GM12891 (cell line): Measurements from ENCODE around the gene RTTN.
A peak's percentile ranks its signal among the peaks of the same experiment; 100 is the strongest.

ENCODE experiments used
- DNase-seq: peaks from one replicate; pipeline ENCODE4 v3.0.0; 2011; ENCODE audit warnings: low spot score; ENCODE audit not compliant: insufficient read length
- FAIRE-seq: peaks from 2 replicates; lab custom pipeline; 2011; peaks lifted over from hg19 to GRCh38; lab: Jason Lieb, UNC
- PAX5 ChIP-seq: IDR thresholded peaks from 2 replicates; pipeline ENCODE4 v1.6.1; 2011; ENCODE audit warnings: low read length, moderate library complexity, mild to moderate bottlenecking; ENCODE audit not compliant: insufficient read depth, severe bottlenecking
- POLR2A ChIP-seq: IDR thresholded peaks from 2 replicates; pipeline ENCODE4 v1.6.1; 2011; ENCODE audit warnings: low read depth, low read length, control low read depth
- POLR2AphosphoS5 ChIP-seq: IDR thresholded peaks from 2 replicates; pipeline ENCODE4 v1.6.1; 2011; ENCODE audit warnings: low read depth, low read length, control low read depth
- POU2F2 ChIP-seq: IDR thresholded peaks from 2 replicates; pipeline ENCODE4 v1.6.1; 2011; ENCODE audit warnings: low read depth, mild to moderate bottlenecking, control low read depth, low read length, moderate library complexity
- SPI1 ChIP-seq: IDR thresholded peaks from 2 replicates; pipeline ENCODE4 v1.6.1; 2011; ENCODE audit warnings: low read depth, low read length, control low read depth
- TAF1 ChIP-seq: IDR thresholded peaks from 2 replicates; pipeline ENCODE4 v1.6.1; 2011; ENCODE audit warnings: low read depth, low read length, control low read depth

Gene RTTN

DNA sequence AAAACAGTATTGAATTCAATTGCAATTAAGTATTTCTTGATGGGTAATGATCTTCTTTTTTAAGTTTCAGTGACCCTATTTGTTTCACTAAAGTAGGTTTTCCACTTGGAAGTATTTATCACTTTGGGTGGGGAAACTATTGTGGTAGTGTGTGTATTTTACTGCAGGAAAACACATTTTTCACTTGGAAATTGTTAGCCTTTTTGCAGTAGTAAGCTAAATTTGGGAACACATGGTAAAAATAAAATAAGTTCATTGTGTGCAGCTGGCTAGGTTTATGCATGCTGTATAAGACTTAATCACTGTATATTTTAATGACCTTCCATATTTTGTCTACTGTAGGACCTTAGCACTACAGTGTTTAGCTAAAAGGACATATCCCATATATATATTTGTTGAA, 28.5 kb upstream of the RTTN start:
- TF ChIP-seq POLR2AphosphoS5: no peak
- no peak for TF ChIP-seq POU2F2
- no peak for TF ChIP-seq TAF1
- TF ChIP-seq SPI1: no peak
- TF ChIP-seq POLR2A: no peak
- TF ChIP-seq PAX5: no peak
- FAIRE-seq (no peak), DNase-seq (no peak)

DNA sequence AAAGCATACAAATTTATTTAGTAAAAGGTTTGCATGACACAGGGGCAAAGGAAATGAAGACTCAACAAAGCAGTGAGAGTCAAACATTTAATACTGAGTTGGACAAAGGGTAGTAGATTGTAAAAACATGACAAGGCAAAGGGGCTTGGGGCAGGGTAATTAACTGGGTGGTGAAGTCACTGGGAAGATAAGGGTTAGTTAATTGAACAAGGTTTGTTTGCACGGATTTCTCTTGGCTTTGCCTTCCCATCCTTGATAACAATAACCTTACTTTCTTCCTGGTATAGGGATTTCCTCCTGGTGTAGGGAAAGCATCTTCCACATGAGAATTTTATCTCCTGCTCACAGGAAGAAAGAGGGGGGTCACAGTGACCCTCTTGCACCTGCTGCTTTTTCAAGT, 26.8 kb upstream of the RTTN start:
- no peak for TF ChIP-seq POLR2AphosphoS5
- TF ChIP-seq PAX5: no peak
- TF ChIP-seq SPI1: no peak
- no peak for TF ChIP-seq TAF1
- FAIRE-seq: no peak
- DNase-seq: no peak

DNA sequence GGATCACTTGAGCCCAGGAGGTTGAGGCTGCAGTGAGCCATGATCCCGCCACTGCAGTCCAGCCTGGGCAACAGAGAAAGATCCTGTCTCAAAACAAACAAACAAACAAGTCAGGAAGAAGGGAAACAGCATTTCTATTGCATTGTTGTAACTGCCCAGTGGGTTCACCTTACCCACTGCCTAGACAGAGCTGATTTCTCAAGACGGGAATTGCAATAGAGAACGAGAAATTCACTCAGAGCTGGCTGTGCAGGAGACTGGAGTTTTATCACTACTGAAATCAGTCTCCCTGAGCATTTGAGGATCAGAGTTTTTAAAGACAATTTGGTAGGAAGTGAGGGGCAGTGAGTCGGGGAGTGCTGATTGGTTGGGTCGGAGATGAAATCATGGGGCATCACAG, 24.2 kb upstream of the RTTN start:
- no peak for TF ChIP-seq TAF1
- TF ChIP-seq POU2F2: no peak
- TF ChIP-seq POLR2AphosphoS5: no peak
- no peak for TF ChIP-seq SPI1
- no peak for TF ChIP-seq PAX5
- FAIRE-seq (no peak), DNase-seq (no peak)

DNA sequence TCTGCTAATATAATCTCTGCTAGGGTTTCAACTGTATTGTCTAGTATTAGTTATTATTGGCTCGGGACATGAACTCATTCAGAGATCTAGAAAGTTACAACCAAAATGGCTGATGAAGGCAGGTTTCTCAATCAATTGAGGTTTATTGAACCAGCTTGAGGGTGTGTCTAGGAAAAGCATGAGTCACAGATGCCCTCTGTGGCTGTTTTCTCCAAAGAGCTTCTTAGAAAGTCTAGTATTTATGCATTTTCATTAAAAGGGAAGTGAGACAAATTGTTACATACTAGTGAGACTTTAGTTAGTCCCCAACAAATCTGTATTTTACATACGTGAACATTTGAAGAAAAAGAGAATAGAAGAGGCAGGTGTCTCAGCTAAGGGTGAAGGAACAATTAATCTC, 23.0 kb upstream of the RTTN start:
- DNase-seq (no peak), FAIRE-seq (no peak)

DNA sequence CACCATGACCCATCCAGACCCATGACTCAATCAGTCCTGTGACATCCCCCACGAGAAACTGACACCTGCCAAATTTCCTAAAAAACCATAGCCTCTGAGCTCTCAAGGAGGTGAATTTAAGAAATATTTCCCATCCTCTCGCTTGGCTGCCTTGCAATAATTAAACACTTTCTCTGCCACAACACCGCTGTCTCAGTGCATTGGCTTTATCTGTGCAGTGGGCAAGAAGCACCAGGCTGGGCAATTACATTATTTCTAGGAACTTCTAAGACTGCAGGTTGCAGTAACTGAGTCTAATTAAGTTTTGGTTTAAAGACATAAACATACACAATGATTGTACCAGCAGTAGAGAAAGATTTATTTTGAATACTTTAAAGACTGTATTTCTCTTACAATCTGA, 22.0 kb upstream of the RTTN start:
- DNase-seq: no peak
- no peak for FAIRE-seq
- TF ChIP-seq POLR2A (no peak), POLR2AphosphoS5 (no peak)

More for the DNA sequence above, 23.0 kb upstream of the RTTN start:
- TF ChIP-seq PAX5 (no peak), SPI1 (peak; percentile 37), POLR2AphosphoS5 (no peak)

GRCh38 chr18:70221915-70222278, 16.4 kb upstream of the RTTN start:
- no peak for DNase-seq
- FAIRE-seq: no peak
- no peak for TF ChIP-seq POLR2AphosphoS5
- no peak for TF ChIP-seq TAF1
- no peak for TF ChIP-seq POU2F2
- TF ChIP-seq PAX5: no peak
- no peak for TF ChIP-seq SPI1
- no peak for TF ChIP-seq POLR2A

DNA sequence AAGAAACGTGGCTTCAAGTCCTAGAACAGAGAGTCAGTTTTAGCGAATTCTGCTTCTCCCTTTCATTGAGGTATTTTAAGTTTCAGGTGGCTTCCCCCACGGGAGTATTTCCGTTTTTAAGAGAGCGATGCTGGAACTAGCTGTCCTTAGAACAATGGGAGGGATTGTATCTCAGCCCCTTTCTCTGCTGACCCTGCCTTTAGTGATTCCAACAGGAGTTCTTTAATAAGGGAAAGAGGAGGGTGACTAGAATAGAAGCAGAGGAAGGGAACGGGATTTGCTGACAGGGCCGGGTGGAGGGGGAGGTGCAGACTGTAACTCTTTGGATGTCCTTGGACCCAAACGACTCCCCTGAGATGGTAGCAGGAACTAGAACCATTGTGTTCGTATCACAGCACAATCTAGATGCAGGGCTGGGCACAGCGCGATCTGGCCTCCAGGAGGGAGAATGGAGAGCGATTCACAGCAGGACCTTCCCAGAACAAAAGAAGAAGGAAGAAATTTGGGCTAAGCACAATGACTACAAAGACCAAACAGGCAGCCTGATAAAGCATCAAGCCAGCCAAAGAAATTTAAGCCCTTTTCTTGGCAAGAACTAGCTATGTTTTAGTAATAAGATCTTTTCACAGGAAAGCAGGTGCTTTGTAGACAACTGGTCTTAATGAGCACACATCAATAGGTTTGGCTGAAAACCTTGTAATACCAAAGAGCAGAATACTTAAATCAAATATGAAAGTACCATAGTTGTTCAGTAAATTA, 15.8 kb upstream of the RTTN start:
- FAIRE-seq: no peak
- DNase-seq: no peak
- TF ChIP-seq POLR2AphosphoS5 (no peak), POLR2A (no peak), SPI1 (no peak), TAF1 (no peak), PAX5 (no peak), POU2F2 (no peak)

DNA sequence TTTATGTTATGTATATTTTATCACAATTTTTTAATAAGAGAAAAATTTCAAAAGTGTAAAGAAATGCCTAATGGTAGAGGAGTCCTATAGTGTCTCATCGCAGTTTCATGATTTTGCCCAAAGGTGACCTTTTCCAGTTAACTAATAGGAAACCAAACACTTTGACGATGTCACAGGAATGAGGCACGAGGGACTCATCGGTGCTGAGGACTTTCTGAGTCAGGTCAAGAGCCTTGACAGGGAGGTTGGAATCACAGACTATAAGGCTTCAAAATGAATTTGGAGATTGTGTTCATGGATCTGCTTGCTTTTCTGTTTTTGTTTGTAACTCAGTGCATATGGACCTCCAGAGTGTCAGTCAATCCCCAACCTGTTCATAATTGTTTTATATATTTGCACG, 15.1 kb upstream of the RTTN start:
- FAIRE-seq (no peak), DNase-seq (no peak)
- TF ChIP-seq POU2F2 (no peak), POLR2AphosphoS5 (no peak), SPI1 (no peak), PAX5 (no peak), POLR2A (no peak), TAF1 (no peak)

GRCh38 chr18:70219688-70220087, 14.2 kb upstream of the RTTN start:
- FAIRE-seq: no peak
- TF ChIP-seq SPI1: no peak
- TF ChIP-seq PAX5: no peak
- TF ChIP-seq POU2F2: no peak
- TF ChIP-seq TAF1: no peak

DNA sequence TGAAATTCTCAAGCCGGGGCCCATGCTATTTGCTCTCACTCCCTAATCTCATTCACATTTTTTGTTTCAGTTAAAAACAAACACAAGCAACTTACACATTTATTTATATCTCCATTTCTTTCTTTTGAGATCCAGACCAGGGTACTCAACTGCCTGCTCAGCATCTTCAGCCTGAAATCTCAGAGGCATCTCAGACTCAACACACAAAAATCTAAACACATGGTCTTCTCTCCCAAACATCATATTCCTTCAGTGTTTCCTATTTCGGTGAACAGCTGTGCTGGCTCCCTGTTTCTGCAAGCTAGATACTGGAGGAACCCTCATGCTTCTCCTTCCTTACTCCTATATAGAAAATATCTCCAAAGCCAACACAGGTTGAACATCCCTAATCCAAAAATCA, 11.3 kb upstream of the RTTN start:
- DNase-seq (no peak), FAIRE-seq (no peak)
- TF ChIP-seq TAF1 (no peak), POLR2A (no peak), PAX5 (no peak), POU2F2 (no peak), SPI1 (no peak), POLR2AphosphoS5 (no peak)

More at GRCh38 chr18:70219688-70220087, 14.2 kb upstream of the RTTN start:
- DNase-seq: no peak

DNA sequence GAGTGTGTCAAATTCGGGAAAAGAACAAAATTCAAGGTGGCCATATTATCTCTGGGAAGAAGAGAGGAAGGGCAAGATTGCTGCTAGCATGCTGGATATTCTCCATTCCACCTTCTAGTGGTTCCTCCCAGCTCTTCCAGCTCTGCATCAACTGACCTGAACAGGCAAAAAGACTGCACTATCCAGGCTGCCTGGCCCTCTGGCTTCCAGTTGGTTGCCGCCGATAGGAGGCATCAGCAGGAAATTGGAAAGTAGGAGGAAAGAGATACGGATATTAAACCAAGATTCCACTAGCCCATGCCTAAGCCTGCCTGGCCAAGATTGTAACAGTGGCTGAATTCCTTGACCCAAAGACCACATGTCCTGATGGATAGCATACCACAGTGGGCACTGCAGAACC, 1.7 kb upstream of the RTTN start:
- FAIRE-seq (peak; percentile 65), DNase-seq (no peak)
- TF ChIP-seq POLR2A (no peak), PAX5 (no peak), POU2F2 (no peak), SPI1 (no peak), POLR2AphosphoS5 (no peak), TAF1 (no peak)
